ENCODE results near the gene ATXN3L. TPM values are rescaled to one million over a fixed set of nuclear protein-coding genes. Genes with fewer than 3 reads are reported as not detected.

Gene ATXN3L
- polyA plus RNA-seq, result not detected in 2 replicates
- not detected in 2 replicates for polyA minus RNA-seq

GRCh38 chrX:13319953-13320352 lies at the start of gene ATXN3L:
ATXN3L (minus strand) TSS chrX:13320053; CDS start chrX:13319934, 119 bp downstream.
- Histone ChIP-seq H2AFZ (ENCODE audit: low read depth, low read length) (no peak within 1 kb of the TSS), H3K27ac (ENCODE audit: low read length) (no peak within 1 kb of the TSS), H3K36me3 (ENCODE audit: insufficient read depth, low read length) (no peaks in the 10 kb centered on the region), H3K79me2 (replicated peaks; ENCODE audit: insufficient read depth, low read length) (no peaks in the 10 kb centered on the region), H3K9me2 (ENCODE audit: insufficient read depth, low read length) (no peaks in the 10 kb centered on the region), H3K9me3 (ENCODE audit: low read length) (no peaks in the 10 kb centered on the region), H3K4me2 (ENCODE audit: low read length) (no peak within 1 kb of the TSS), H3K27me3 (ENCODE audit: insufficient read depth, low read depth, low read length) (no peaks in the 10 kb centered on the region), H3F3A (ENCODE audit: insufficient read depth, low read length, poor library complexity, severe bottlenecking) (no peaks in the 10 kb centered on the region), H3K4me3 (ENCODE audit: low read length) (no peak within 1 kb of the TSS), H3K9ac (ENCODE audit: low read length) (no peak within 1 kb of the TSS), H4K20me1 (ENCODE audit: insufficient read depth) (no peaks in the 10 kb centered on the region)
- no peak for TF ChIP-seq REST (IDR thresholded peaks at IDR 0.05; ENCODE audit: borderline replicate concordance)
- no peak for TF ChIP-seq MXI1 (conservative IDR thresholded peaks at IDR 0.05; ENCODE audit: poor library complexity, severe bottlenecking)

DNA sequence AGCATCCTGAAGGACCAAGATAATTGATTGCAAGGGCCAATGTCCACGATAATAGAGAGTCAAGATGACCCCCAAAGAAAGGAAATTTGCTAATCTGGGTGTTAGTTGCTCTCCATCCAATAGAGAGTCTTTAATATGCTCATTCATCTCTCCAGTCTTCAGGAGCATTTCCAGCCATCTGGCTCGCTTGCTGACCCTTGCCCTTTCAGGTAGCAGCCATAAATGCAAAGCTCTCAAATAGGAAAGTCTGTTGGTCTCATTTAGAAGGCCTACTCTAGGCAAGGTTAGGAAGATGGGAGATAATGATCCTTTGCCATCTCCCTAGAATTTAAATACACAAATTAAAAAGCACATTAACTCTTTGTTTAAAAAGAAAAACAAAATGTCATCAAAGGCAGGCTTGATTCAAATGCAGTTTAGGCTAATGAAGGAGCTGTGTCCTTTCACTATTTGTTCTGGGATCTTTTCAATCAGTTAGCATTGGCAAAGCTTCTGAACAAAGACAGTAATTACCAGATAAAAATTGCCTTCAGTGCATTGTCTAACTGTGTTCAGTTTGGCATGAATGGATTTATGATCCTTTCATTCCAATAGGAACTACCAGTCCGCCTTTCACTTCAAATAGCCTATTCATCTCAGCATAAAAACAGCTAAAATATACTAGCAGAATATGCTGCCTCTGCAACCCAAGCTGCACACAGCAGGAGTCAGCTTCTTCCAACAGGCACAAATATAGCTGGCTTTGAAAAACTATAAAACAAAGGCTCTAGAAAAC lies 49.6 kb upstream of the ATXN3L start:
- Histone ChIP-seq H3K79me2 (replicated peaks; ENCODE audit: insufficient read depth, low read length) (no peaks in the 10 kb centered on the region), H3K9ac (ENCODE audit: low read length) (peak overlapping the region; percentile 23), H3K36me3 (ENCODE audit: insufficient read depth, low read length) (no peaks in the 10 kb centered on the region), H3K9me2 (ENCODE audit: insufficient read depth, low read length) (no peaks in the 10 kb centered on the region), H3K4me3 (ENCODE audit: low read length) (no peak overlapping the region), H3F3A (ENCODE audit: insufficient read depth, low read length, poor library complexity, severe bottlenecking) (no peaks in the 10 kb centered on the region), H3K9me3 (ENCODE audit: low read length) (no peaks in the 10 kb centered on the region), H3K27me3 (ENCODE audit: insufficient read depth, low read depth, low read length) (no peaks in the 10 kb centered on the region), H3K27ac (ENCODE audit: low read length) (peak overlapping the region; percentile 55), H2AFZ (ENCODE audit: low read depth, low read length) (no peak overlapping the region), H4K20me1 (ENCODE audit: insufficient read depth) (no peaks in the 10 kb centered on the region), H3K4me2 (ENCODE audit: low read length) (no peak overlapping the region)
- TF ChIP-seq, protein P1, sequence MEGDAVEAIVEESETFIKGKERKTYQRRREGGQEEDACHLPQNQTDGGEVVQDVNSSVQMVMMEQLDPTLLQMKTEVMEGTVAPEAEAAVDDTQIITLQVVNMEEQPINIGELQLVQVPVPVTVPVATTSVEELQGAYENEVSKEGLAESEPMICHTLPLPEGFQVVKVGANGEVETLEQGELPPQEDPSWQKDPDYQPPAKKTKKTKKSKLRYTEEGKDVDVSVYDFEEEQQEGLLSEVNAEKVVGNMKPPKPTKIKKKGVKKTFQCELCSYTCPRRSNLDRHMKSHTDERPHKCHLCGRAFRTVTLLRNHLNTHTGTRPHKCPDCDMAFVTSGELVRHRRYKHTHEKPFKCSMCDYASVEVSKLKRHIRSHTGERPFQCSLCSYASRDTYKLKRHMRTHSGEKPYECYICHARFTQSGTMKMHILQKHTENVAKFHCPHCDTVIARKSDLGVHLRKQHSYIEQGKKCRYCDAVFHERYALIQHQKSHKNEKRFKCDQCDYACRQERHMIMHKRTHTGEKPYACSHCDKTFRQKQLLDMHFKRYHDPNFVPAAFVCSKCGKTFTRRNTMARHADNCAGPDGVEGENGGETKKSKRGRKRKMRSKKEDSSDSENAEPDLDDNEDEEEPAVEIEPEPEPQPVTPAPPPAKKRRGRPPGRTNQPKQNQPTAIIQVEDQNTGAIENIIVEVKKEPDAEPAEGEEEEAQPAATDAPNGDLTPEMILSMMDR (IDR thresholded peaks at IDR 0.05; ENCODE audit: poor library complexity, severe bottlenecking), result no peak
- no peak for TF ChIP-seq SMC3 (conservative IDR thresholded peaks at IDR 0.05; ENCODE audit: poor library complexity)
- no peak for TF ChIP-seq EZH2 (IDR thresholded peaks at IDR 0.05; ENCODE audit: borderline replicate concordance, insufficient read depth, low read length, poor library complexity, severe bottlenecking)

DNA sequence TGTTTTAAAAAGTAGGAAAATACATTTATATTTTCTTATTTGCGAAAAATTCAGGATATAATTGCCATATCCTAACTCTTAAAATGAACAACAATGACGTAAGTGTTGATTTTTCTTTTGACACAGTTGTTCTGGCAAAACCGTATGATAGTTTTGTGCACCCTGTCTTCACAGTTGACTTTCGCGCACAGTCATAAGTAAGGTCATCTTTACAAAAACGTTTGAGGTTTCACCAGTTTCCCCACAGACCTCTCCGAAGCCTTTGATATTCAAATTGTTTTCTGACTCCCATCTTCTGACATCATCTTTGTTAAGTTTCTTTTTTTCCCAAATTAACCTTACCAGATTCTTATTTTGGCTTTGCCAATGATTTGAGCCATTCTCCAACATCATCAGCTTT lies 48.1 kb upstream of the ATXN3L start:
- H3K4me2 ChIP-seq (ENCODE audit: low read length), result no peak overlapping the region
- no peak overlapping the region for H3K27ac ChIP-seq (ENCODE audit: low read length)
- no peaks in the 10 kb centered on the region for H3K36me3 ChIP-seq (ENCODE audit: insufficient read depth, low read length)
- H3K9me2 ChIP-seq (ENCODE audit: insufficient read depth, low read length), result no peaks in the 10 kb centered on the region
- TF ChIP-seq SMC3 (conservative IDR thresholded peaks at IDR 0.05; ENCODE audit: poor library complexity) (no peak), RAD21 (conservative IDR thresholded peaks at IDR 0.05) (no peak), MXI1 (conservative IDR thresholded peaks at IDR 0.05; ENCODE audit: poor library complexity, severe bottlenecking) (no peak), TAF1 (IDR thresholded peaks at IDR 0.05; ENCODE audit: low read depth) (no peak), EZH2 (IDR thresholded peaks at IDR 0.05; ENCODE audit: borderline replicate concordance, insufficient read depth, low read length, poor library complexity, severe bottlenecking) (no peak), POLR2AphosphoS5 (IDR thresholded peaks at IDR 0.05) (no peak), REST (IDR thresholded peaks at IDR 0.05; ENCODE audit: borderline replicate concordance) (no peak), EP300 (conservative IDR thresholded peaks at IDR 0.05; ENCODE audit: poor library complexity, severe bottlenecking) (no peak)
- TF ChIP-seq, protein P1 (IDR thresholded peaks at IDR 0.05; ENCODE audit: poor library complexity, severe bottlenecking), result no peak
- no peaks in the 10 kb centered on the region for H3F3A ChIP-seq (ENCODE audit: insufficient read depth, low read length, poor library complexity, severe bottlenecking)
- H3K27me3 ChIP-seq (ENCODE audit: insufficient read depth, low read depth, low read length), result no peaks in the 10 kb centered on the region
- no peak overlapping the region for H2AFZ ChIP-seq (ENCODE audit: low read depth, low read length)
- no peak overlapping the region for H3K4me3 ChIP-seq (ENCODE audit: low read length)
- no peak overlapping the region for H3K9ac ChIP-seq (ENCODE audit: low read length)
- no peaks in the 10 kb centered on the region for H3K9me3 ChIP-seq (ENCODE audit: low read length)
- no peaks in the 10 kb centered on the region for H4K20me1 ChIP-seq (ENCODE audit: insufficient read depth)
- H3K79me2 ChIP-seq (replicated peaks; ENCODE audit: insufficient read depth, low read length), result no peaks in the 10 kb centered on the region

Measured in neural cell (in vitro differentiated cells).